SK-N-MC (cell line): ENCODE results near the gene STATH.
"Not testable (repeated sequence)": the region's sequence is repeated elsewhere in the genome, so short reads cannot be mapped to it uniquely, and the experiment has no call there.

Experiments
- DNase-seq: peaks from one replicate; pipeline ENCODE4 v3.0.0-alpha.2; 2011; ENCODE audit warnings: low read depth, low spot score
- H3K27ac ChIP-seq: fragments of 200-600 bp; sonication (generic); 2 replicates; pipeline ENCODE4 v1.5.1; 2016; ENCODE audit warnings: mixed run types
- H3K36me3 ChIP-seq: fragments of 200-600 bp; sonication (generic); 2 replicates; pipeline ENCODE4 v1.6.1; 2017; ENCODE audit warnings: antibody characterized with exemption, low read length, mixed read lengths; ENCODE audit not compliant: insufficient read depth
- H3K4me3 ChIP-seq: fragments of 200-600 bp; sonication (generic); 2 replicates; pipeline ENCODE4 v1.5.1; 2016
- H3K9ac ChIP-seq: fragments of 200-600 bp; sonication (generic); 2 replicates; pipeline ENCODE4 v1.8.0; 2017; ENCODE audit warnings: mixed run types, mixed read lengths; ENCODE audit not compliant: insufficient read length
- H3K9me3 ChIP-seq: fragments of 200-600 bp; sonication (generic); 2 replicates; pipeline ENCODE4 v1.6.1; 2017; ENCODE audit warnings: low read depth, mild to moderate bottlenecking, antibody characterized with exemption, low read length, moderate library complexity, mixed read lengths
- EZH2 ChIP-seq: fragments of 200-600 bp; sonication (generic); IDR thresholded peaks from one replicate; pipeline ENCODE4 v1.6.1; 2017; ENCODE audit warnings: antibody characterized with exemption
- FOXP2 ChIP-seq: optimal IDR thresholded peaks from 2 replicates; pipeline ENCODE3; 2011; ENCODE audit warnings: mild to moderate bottlenecking, moderate library complexity; ENCODE audit not compliant: insufficient read depth; ENCODE audit errors: extremely low read length, control extremely low read depth
- POLR2AphosphoS5 ChIP-seq: IDR thresholded peaks from 2 replicates; pipeline ENCODE4 v1.6.1; 2012; ENCODE audit warnings: mild to moderate bottlenecking, low read depth, low read length, borderline replicate concordance

STATH gene

GRCh38 chr4:69994782-69995181 is 984 bp upstream of the STATH start:
- no peak for TF ChIP-seq EZH2
- no peak for TF ChIP-seq POLR2AphosphoS5
- TF ChIP-seq FOXP2 = no peak

DNA sequence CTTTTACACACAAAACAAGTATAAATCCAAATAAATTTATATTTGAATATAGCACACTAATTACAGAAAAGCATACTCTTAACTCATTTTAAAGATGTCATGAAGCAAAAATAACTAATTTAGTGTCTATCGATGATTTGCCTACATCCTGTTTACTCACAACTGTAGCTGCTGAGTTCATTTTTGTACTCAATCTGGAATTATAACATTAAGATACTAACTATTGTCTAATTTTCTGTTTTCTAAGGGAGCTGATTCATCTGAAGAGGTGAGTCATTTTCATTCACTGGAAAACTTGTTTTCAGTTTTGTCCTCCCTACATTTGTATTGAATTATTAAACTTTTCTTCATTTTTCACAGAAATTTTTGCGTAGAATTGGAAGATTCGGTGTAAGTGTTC is 3.7 kb downstream of the STATH start:
- Histone ChIP-seq H3K9ac (no peak overlapping the region), H3K9me3 (no peaks in the 10 kb centered on the region), H3K27ac (no peak overlapping the region), H3K36me3 (no peaks in the 10 kb centered on the region), H3K4me3 (no peak overlapping the region)
- no peak for DNase-seq
- TF ChIP-seq POLR2AphosphoS5 = no peak
- TF ChIP-seq FOXP2 = no peak
- no peak for TF ChIP-seq EZH2

More at GRCh38 chr4:69994782-69995181, 984 bp upstream of the STATH start:
- Histone ChIP-seq H3K36me3 (no peaks in the 10 kb centered on the region), H3K4me3 (no peak overlapping the region), H3K27ac (no peak overlapping the region), H3K9me3 (no peaks in the 10 kb centered on the region), H3K9ac (no peak overlapping the region)
- no peak for DNase-seq

- TF ChIP-seq FOXP2 (no peak), EZH2 (no peak), POLR2AphosphoS5 (no peak)
- no peak overlapping the region for H3K27ac ChIP-seq
- no peaks in the 10 kb centered on the region for H3K9me3 ChIP-seq
- DNase-seq = no peak
- no peaks in the 10 kb centered on the region for H3K36me3 ChIP-seq
- H3K4me3 ChIP-seq = no peak overlapping the region
- no peak overlapping the region for H3K9ac ChIP-seq
Observed at GRCh38 chr4:70000711-70001110, 4.9 kb downstream of the STATH start.

DNA sequence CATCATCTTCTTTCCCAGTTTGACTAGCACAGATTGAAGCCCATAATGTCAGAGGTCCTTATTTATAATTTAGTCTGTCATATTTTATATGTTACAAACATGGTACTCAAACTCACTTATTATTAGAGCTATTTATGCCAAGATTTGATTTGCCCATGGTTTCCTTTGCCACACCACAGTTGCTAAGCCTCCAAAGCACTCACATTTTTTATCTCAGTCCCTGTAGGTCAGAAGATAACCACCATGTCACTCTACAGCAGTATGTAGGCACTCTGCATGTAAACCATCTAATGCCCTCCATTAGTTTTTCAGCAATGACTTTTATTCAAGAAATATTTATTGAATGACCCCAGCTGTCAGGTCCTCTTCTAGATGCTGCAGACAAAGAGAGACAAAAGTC is 6.7 kb downstream of the STATH start:
- Histone ChIP-seq H3K36me3 (no peaks in the 10 kb centered on the region), H3K9me3 (no peaks in the 10 kb centered on the region), H3K4me3 (no peak overlapping the region), H3K27ac (no peak overlapping the region), H3K9ac (no peak overlapping the region)
- DNase-seq = no peak
- no peak for TF ChIP-seq EZH2
- TF ChIP-seq FOXP2 = no peak
- no peak for TF ChIP-seq POLR2AphosphoS5

- no peaks in the 10 kb centered on the region for H3K36me3 ChIP-seq
Observed at GRCh38 chr4:70008771-70009170, 13.0 kb downstream of the STATH start.

GRCh38 chr4:70019006-70019405 is 23.2 kb downstream of the STATH start:
- not testable (repeated sequence) for H3K27ac ChIP-seq, DNase-seq, H3K36me3 ChIP-seq, H3K9ac ChIP-seq, H3K4me3 ChIP-seq, H3K9me3 ChIP-seq

More at GRCh38 chr4:70008771-70009170, 13.0 kb downstream of the STATH start:
- Histone ChIP-seq H3K4me3 (no peak overlapping the region), H3K9me3 (no peaks in the 10 kb centered on the region), H3K9ac (no peak overlapping the region), H3K27ac (no peak overlapping the region)
- no peak for DNase-seq
- TF ChIP-seq EZH2 = no peak
- no peak for TF ChIP-seq FOXP2
- no peak for TF ChIP-seq POLR2AphosphoS5

DNA sequence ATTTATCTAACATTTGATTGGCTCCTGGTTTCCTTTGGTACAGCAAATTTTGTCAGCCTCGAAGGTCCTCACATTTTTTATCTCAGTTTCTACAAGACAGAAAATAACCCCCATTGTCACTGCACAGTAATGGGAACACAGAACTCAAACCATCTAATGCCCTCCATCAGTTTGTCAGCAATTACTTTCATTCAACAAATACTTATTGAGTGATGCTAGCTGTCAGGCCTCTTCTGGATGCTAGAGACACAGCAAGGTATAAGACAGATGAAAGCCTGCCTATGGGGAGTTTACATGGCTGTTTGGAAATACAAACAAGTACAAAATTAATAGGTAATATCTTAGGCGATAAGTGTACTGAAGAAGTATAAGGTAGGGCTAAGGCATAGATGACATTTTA is 27.5 kb downstream of the STATH start:
- no peak overlapping the region for H3K4me3 ChIP-seq
- H3K27ac ChIP-seq = no peak overlapping the region
- TF ChIP-seq EZH2 (no peak), FOXP2 (no peak), POLR2AphosphoS5 (no peak)
- DNase-seq = no peak
- H3K9me3 ChIP-seq = no peaks in the 10 kb centered on the region
- H3K9ac ChIP-seq = no peak overlapping the region
- no peaks in the 10 kb centered on the region for H3K36me3 ChIP-seq

DNA sequence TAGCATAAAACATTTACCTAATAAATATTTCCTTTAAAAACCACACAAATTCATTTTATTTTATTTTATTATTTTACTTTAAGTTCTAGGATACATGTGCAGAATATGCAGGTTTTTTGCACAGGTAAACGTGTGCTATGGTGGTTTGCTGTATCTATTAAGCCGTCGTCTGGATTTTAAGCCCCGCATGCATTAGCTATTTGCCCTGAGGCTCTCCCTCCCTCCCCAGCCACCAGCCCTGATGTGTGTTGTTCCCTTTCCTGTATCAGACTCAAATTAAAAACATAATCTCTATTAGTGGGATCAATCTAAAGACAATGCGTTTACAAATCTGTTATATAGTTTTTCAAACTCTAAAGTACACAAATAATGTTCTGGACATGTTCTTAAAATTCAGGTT is 31.2 kb downstream of the STATH start:
- no peak overlapping the region for H3K4me3 ChIP-seq
- no peak for DNase-seq
- H3K9ac ChIP-seq = no peak overlapping the region
- H3K36me3 ChIP-seq = no peaks in the 10 kb centered on the region
- no peaks in the 10 kb centered on the region for H3K9me3 ChIP-seq
- no peak for TF ChIP-seq FOXP2
- no peak for TF ChIP-seq EZH2
- TF ChIP-seq POLR2AphosphoS5 = no peak
- H3K27ac ChIP-seq = no peak overlapping the region

GRCh38 chr4:70028159-70028558 is 32.4 kb downstream of the STATH start, which contains the start of gene HTN3:
HTN3 (plus strand) TSS chr4:70028459; CDS start chr4:70030741, 2,282 bp downstream.
- not testable (repeated sequence) for H3K4me3 ChIP-seq, H3K9ac ChIP-seq, DNase-seq, H3K9me3 ChIP-seq, H3K27ac ChIP-seq, H3K36me3 ChIP-seq

DNA sequence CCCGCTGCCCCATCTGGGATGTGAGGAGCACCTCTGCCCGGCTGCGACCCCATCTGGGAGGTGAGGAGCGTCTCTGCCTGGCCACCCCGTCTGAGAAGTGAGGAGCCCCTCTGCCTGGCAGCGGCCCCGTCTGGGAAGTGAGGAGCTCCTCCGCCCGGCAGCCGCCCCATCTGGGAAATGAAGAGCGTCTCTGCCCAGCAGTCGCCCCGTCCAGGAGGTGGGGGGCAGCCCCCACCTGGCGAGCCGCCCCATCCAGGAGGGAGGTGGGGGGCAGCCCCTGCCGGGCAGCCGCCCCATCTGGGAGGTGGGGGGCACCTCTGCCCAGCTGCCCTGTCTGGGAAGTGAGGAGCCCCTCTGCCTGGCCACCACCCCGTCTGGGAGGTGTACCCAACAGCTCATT is 41.8 kb downstream of the STATH start:
- not testable (repeated sequence) for H3K9ac ChIP-seq, H3K27ac ChIP-seq, H3K36me3 ChIP-seq

DNA sequence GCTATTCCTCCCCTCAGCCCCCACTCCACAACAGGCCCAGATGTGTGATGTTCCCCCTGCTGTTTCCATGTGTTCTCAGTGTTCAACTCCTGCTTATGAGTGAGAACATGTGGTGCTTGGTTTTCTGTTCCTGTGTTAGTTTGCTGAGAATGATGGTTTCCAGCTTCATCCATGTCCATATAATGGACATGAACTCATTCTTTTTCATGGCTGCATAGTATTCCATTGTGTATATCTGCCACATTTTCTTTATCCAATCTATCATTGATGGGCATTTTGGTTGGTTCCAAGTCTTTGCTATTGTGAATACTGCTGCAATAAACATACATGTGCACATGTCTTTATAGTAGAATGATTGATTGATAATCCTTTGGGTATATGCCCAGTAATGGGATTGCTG is 44.2 kb downstream of the STATH start:
- not testable (repeated sequence) for DNase-seq, H3K9ac ChIP-seq, H3K4me3 ChIP-seq, H3K36me3 ChIP-seq, H3K9me3 ChIP-seq, H3K27ac ChIP-seq

More for the DNA sequence above, 41.8 kb downstream of the STATH start:
- H3K9me3 ChIP-seq, DNase-seq, H3K4me3 ChIP-seq: not testable (repeated sequence)
